ENCODE data around the gene RBM25. TPM values are rescaled to one million over a fixed set of nuclear protein-coding genes. Genes with fewer than 3 reads are reported as not detected.

The RBM25 gene
- total RNA-seq, 2 donors from 2014 or later, result 52.7 to 75.8 TPM

- Histone ChIP-seq H3K36me3 (replicated peaks in 1 of 2; ENCODE audit: insufficient read depth in 1 of 2, low read depth in 2 of 2) (peaks cover 0 to 34% of the 10 kb centered on the region in 2 donors), H3K27me3 (no peaks in the 10 kb centered on the region), H3K4me1 (no peaks in the 10 kb centered on the region), H3K27ac (no peak overlapping the region), H3K9me3 (no peaks in the 10 kb centered on the region), H3K4me3 (no peak overlapping the region)
- DNase-seq (no peak), ATAC-seq (no peak)
- TF ChIP-seq POLR2A (IDR thresholded peaks at IDR 0.05) (no peak), CTCF (IDR thresholded peaks at IDR 0.05) (no peak)
- WGBS, 2 donors, result 91 to 92% methylated on average over 6 of the region's 6 CpGs
- intact Hi-C loops (cut with DNase I), result no loop called here
Measured at GRCh38 chr14:73116079-73116665, 57.8 kb downstream of the RBM25 start.

- Histone ChIP-seq H3K9me3 (no peaks in the 10 kb centered on the region), H3K4me1 (no peaks in the 10 kb centered on the region), H3K36me3 (replicated peaks in 1 of 2; ENCODE audit: insufficient read depth in 1 of 2, low read depth in 2 of 2) (peaks cover 0 to 4% of the 10 kb centered on the region in 2 donors), H3K27ac (no peak overlapping the region), H3K27me3 (no peaks in the 10 kb centered on the region), H3K4me3 (no peak overlapping the region)
- no peak for ATAC-seq
- DNase-seq, result no peak
- no peak for TF ChIP-seq POLR2A (IDR thresholded peaks at IDR 0.05)
- WGBS, 2 donors, result 43 to 64% methylated on average over 6 of the region's 6 CpGs
- intact Hi-C loops (cut with DNase I), result no loop called here
Measured at GRCh38 chr14:73124180-73124894, 66.0 kb downstream of the RBM25 start.

- Histone ChIP-seq H3K27me3 (no peaks in the 10 kb centered on the region), H3K27ac (no peak overlapping the region), H3K4me1 (no peaks in the 10 kb centered on the region), H3K36me3 (replicated peaks in 1 of 2; ENCODE audit: insufficient read depth in 1 of 2, low read depth in 2 of 2) (peaks cover 0 to 4% of the 10 kb centered on the region in 2 donors), H3K4me3 (no peak overlapping the region), H3K9me3 (no peaks in the 10 kb centered on the region)
- ATAC-seq, result no peak
- 62 to 83% methylated on average over 5 of the region's 5 CpGs for WGBS, 2 donors
- DNase-seq, result no peak
- TF ChIP-seq POLR2A (IDR thresholded peaks at IDR 0.05) (no peak), CTCF (IDR thresholded peaks at IDR 0.05) (no peak)
- intact Hi-C loops (cut with DNase I), result no loop called here
Measured at GRCh38 chr14:73125169-73125588, 66.8 kb downstream of the RBM25 start.

- DNase-seq (no peak), ATAC-seq (no peak)
- TF ChIP-seq CTCF (IDR thresholded peaks at IDR 0.05) (no peak), POLR2A (IDR thresholded peaks at IDR 0.05) (no peak)
- Histone ChIP-seq H3K4me3 (no peak overlapping the region), H3K27me3 (no peaks in the 10 kb centered on the region), H3K9me3 (no peaks in the 10 kb centered on the region), H3K4me1 (no peaks in the 10 kb centered on the region), H3K36me3 (replicated peaks in 1 of 2; ENCODE audit: insufficient read depth in 1 of 2, low read depth in 2 of 2) (peaks cover 0 to 4% of the 10 kb centered on the region in 2 donors), H3K27ac (no peak overlapping the region)
- 88 to 89% methylated on average over 3 of the region's 3 CpGs for WGBS, 2 donors
- intact Hi-C loops (cut with DNase I), result no loop called here
Measured at GRCh38 chr14:73125746-73126145, 67.4 kb downstream of the RBM25 start.

GRCh38 chr14:73133795-73134194 lies 75.5 kb downstream of the RBM25 start:
- Histone ChIP-seq H3K4me3 (no peak overlapping the region), H3K4me1 (peaks cover 14% of the 10 kb centered on the region), H3K9me3 (no peaks in the 10 kb centered on the region), H3K27ac (no peak overlapping the region), H3K27me3 (no peaks in the 10 kb centered on the region), H3K36me3 (replicated peaks in 1 of 2; ENCODE audit: insufficient read depth in 1 of 2, low read depth in 2 of 2) (no peaks in the 10 kb centered on the region)
- DNase-seq (no peak), ATAC-seq (no peak)
- intact Hi-C loops (cut with DNase I), result no loop called here
- WGBS, 2 donors, result 98 to 99% methylated on average over 3 of the region's 3 CpGs
- TF ChIP-seq CTCF (IDR thresholded peaks at IDR 0.05) (no peak), POLR2A (IDR thresholded peaks at IDR 0.05) (no peak)

Data from body of pancreas (tissue), 4 donors.